NCI-H1105 treated with DMSO at 0.1 percent for 48 hours (cell line): ENCODE data around the gene ORC1.

ENCODE experiments used
- DNase-seq: peaks from one replicate; lab custom pipeline; 2025; lab: John Stamatoyannopoulos, UW

ORC1 gene

GRCh38 chr1:52404116-52404974 lies at the start of gene ORC1, which contains the start of gene PRPF38A:
Gene ORC1, minus strand, starts transcription at chr1:52404423. Its CDS starts 2,200 bp downstream, at chr1:52402223.
Gene PRPF38A, plus strand, starts transcription at chr1:52404602. Its CDS starts 148 bp downstream, at chr1:52404750.
- peak; percentile 98 for DNase-seq

GRCh38 chr1:52444463-52444862 lies 40.2 kb upstream of the ORC1 start:
- no peak for DNase-seq

GRCh38 chr1:52439976-52440375 lies 35.8 kb upstream of the ORC1 start:
- DNase-seq = no peak

- no peak for DNase-seq
Observed at GRCh38 chr1:52436817-52437216, 32.6 kb upstream of the ORC1 start.

GRCh38 chr1:52435650-52436049 lies 31.4 kb upstream of the ORC1 start:
- DNase-seq = no peak

GRCh38 chr1:52435211-52435610 lies 31.0 kb upstream of the ORC1 start:
- DNase-seq = no peak

- DNase-seq = no peak
Observed at GRCh38 chr1:52432807-52433206, 28.6 kb upstream of the ORC1 start.

GRCh38 chr1:52427152-52427551 lies 22.9 kb upstream of the ORC1 start:
- DNase-seq = no peak

GRCh38 chr1:52426371-52426770 lies 22.1 kb upstream of the ORC1 start:
- DNase-seq = no peak

GRCh38 chr1:52424813-52425212 lies 20.6 kb upstream of the ORC1 start:
- no peak for DNase-seq

- no peak for DNase-seq
Observed at GRCh38 chr1:52424231-52424636, 20.0 kb upstream of the ORC1 start.

GRCh38 chr1:52423771-52424170 lies 19.5 kb upstream of the ORC1 start:
- no peak for DNase-seq

GRCh38 chr1:52423055-52423454 lies 18.8 kb upstream of the ORC1 start:
- DNase-seq = no peak

- no peak for DNase-seq
Observed at GRCh38 chr1:52420713-52421112, 16.5 kb upstream of the ORC1 start.

- DNase-seq = no peak
Observed at GRCh38 chr1:52416811-52417210, 12.6 kb upstream of the ORC1 start.

GRCh38 chr1:52414942-52415341 lies 10.7 kb upstream of the ORC1 start:
- no peak for DNase-seq

- no peak for DNase-seq
Observed at GRCh38 chr1:52413410-52413989, 9.3 kb upstream of the ORC1 start.

- no peak for DNase-seq
Observed at GRCh38 chr1:52404975-52405338, 734 bp upstream of the ORC1 start.

- peak; percentile 49 for DNase-seq
Observed at GRCh38 chr1:52403566-52404115, 582 bp downstream of the ORC1 start.

- DNase-seq = no peak
Observed at GRCh38 chr1:52402860-52403240, 1.4 kb downstream of the ORC1 start.

- no peak for DNase-seq
Observed at GRCh38 chr1:52400131-52400530, 4.1 kb downstream of the ORC1 start.

- no peak for DNase-seq
Observed at GRCh38 chr1:52399629-52400028, 4.6 kb downstream of the ORC1 start.

- no peak for DNase-seq
Observed at GRCh38 chr1:52393174-52393573, 11.0 kb downstream of the ORC1 start.
